Measurements from ENCODE around the gene TMC8.
A peak's percentile ranks its signal among the peaks of the same experiment; 100 is the strongest.

GRCh38 chr17:78168242-78168902 lies 37.8 kb downstream of the TMC8 start, which contains the start of gene SYNGR2:
- TF ChIP-seq POLR2AphosphoS5 (IDR thresholded peaks at IDR 0.05) (peak; percentile 77), CTCF (IDR thresholded peaks at IDR 0.05) (peak in 2 of 4 experiments; percentile 14 to 15)
